Measurements from ENCODE around the gene LRRC18.

The LRRC18 gene

GRCh38 chr10:48872234-48872633, 67.4 kb downstream of the LRRC18 start:
- no peak for DNase-seq
